GM12878 (cell line): ENCODE results near the gene TSHR. TPM values are rescaled to one million over a fixed set of nuclear protein-coding genes. Genes with fewer than 3 reads are reported as not detected.

ENCODE experiments used
- E4F1 ChIP-seq: fragments of 450-650 bp; IDR thresholded peaks from 2 replicates; pipeline ENCODE4 v1.6.1; 2018; ENCODE audit warnings: borderline replicate concordance, mild to moderate bottlenecking; ENCODE audit not compliant: partially characterized antibody
- EED ChIP-seq: sonication (generic); IDR thresholded peaks from 2 replicates; pipeline ENCODE4 v1.6.1; 2016; ENCODE audit warnings: antibody characterized with exemption, low read depth
- ESRRA ChIP-seq: IDR thresholded peaks from 2 replicates; pipeline ENCODE4 v1.6.1; 2012; ENCODE audit warnings: mild to moderate bottlenecking, low read length, improper control_type of control experiment
- GATAD2B ChIP-seq: fragments of 450-650 bp; conservative IDR thresholded peaks from 2 replicates; pipeline ENCODE4 v1.6.1; 2017; ENCODE audit warnings: low read depth, mild to moderate bottlenecking, moderate library complexity
- KAT2A ChIP-seq: conservative IDR thresholded peaks from 2 replicates; pipeline ENCODE4 v1.6.1; 2011; ENCODE audit warnings: low read depth, low read length; ENCODE audit not compliant: control insufficient read depth
- LARP7 ChIP-seq: fragments of 450-650 bp; IDR thresholded peaks from 2 replicates; pipeline ENCODE4 v1.6.1; 2017; ENCODE audit warnings: mild to moderate bottlenecking
- NBN ChIP-seq: fragments of 450-650 bp; IDR thresholded peaks from 2 replicates; pipeline ENCODE4 v1.6.1; 2016
- NR2C2 ChIP-seq: IDR thresholded peaks from 2 replicates; pipeline ENCODE4 v1.6.1; 2011; ENCODE audit warnings: borderline replicate concordance, low read depth; ENCODE audit not compliant: control insufficient read depth, insufficient read length
- RCOR1 ChIP-seq: conservative IDR thresholded peaks from 2 replicates; pipeline ENCODE4 v1.6.1; 2012; ENCODE audit warnings: low read depth, low read length, improper control_type of control experiment
- SP1 ChIP-seq: IDR thresholded peaks from one replicate; pipeline ENCODE4 v1.6.1; 2011; ENCODE audit warnings: low read depth, low read length
- SPI1 ChIP-seq: IDR thresholded peaks from 2 replicates; pipeline ENCODE4 v1.6.1; 2011; ENCODE audit warnings: low read depth, mild to moderate bottlenecking, low read length, moderate library complexity, borderline replicate concordance; ENCODE audit not compliant: insufficient read depth
- SUZ12 ChIP-seq: fragments of 200-600 bp; sonication (generic); IDR thresholded peaks from one replicate; pipeline ENCODE4 v1.6.1; 2018; ENCODE audit warnings: antibody characterized with exemption, mild to moderate bottlenecking; ENCODE audit not compliant: unreplicated experiment
- TCF3 ChIP-seq: IDR thresholded peaks from 2 replicates; pipeline ENCODE4 v1.6.1; 2012; ENCODE audit warnings: low read depth, mild to moderate bottlenecking, low read length, borderline replicate concordance; ENCODE audit not compliant: insufficient read depth
- ZNF687 ChIP-seq: fragments of 450-650 bp; IDR thresholded peaks from 2 replicates; pipeline ENCODE4 v1.6.1; 2017; ENCODE audit warnings: mild to moderate bottlenecking, moderate library complexity
- polyA plus RNA-seq, 11 experiments: library from polyadenylated mRNA; depleted of rRNA in 4 of 11; unstranded in 6 of 11; stranded (reverse) in 5 of 11; fragments of >200 nt; fragmentation: Nextera tagmentation in 4 of 11; fragmentation: Illumina TruSeq in 1 of 11; extraction: Ambion mirVana in 4 of 11; extraction: Trizol in 1 of 11; gene quantifications; 1 replicate in 1 of 11; 2 replicates in 10 of 11; pipeline versions ENCODE4 v1.2.1 to v1.2.3, GENCODE V29; 2011 to 2016; ENCODE audit warnings: inconsistent platforms in 2 of 11, missing spikeins in 2 of 11, low read depth in 1 of 11
- total RNA-seq, 4 experiments: library from RNA; depleted of rRNA in 3 of 4; stranded (reverse); fragments of >200 nt in 3 of 4; fragmentation: Illumina TruSeq in 1 of 4; extraction: Trizol in 1 of 4; gene quantifications; 2 replicates each; pipeline versions ENCODE4 v1.2.1 to v1.2.3, GENCODE V29; 2013 to 2021
- TF ChIP-seq, protein P1 (sequence below): IDR thresholded peaks from 2 replicates; pipeline ENCODE4 v1.6.1; 2012; ENCODE audit warnings: low read depth, low read length, improper control_type of control experiment

Gene TSHR
- total and polyA plus RNA-seq, 10 of the 15 experiments (the other 5 are each of a cell fraction or from before 2014, with no cell fraction given): 0.06 to 0.31 TPM; not detected in 8

GRCh38 chr14:81033698-81034240, 78.3 kb downstream of the TSHR start (continued):
- TF ChIP-seq ZNF687 (no peak), TCF3 (no peak), KAT2A (no peak), NBN (no peak), GATAD2B (no peak), E4F1 (no peak), SPI1 (no peak), SP1 (no peak), ESRRA (no peak), EED (no peak), SUZ12 (no peak), LARP7 (no peak), RCOR1 (no peak), NR2C2 (no peak)
- TF ChIP-seq, protein P1, sequence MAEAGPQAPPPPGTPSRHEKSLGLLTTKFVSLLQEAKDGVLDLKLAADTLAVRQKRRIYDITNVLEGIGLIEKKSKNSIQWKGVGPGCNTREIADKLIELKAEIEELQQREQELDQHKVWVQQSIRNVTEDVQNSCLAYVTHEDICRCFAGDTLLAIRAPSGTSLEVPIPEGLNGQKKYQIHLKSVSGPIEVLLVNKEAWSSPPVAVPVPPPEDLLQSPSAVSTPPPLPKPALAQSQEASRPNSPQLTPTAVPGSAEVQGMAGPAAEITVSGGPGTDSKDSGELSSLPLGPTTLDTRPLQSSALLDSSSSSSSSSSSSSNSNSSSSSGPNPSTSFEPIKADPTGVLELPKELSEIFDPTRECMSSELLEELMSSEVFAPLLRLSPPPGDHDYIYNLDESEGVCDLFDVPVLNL: no peak
